GM12801 (cell line): ENCODE measurements around the gene PDE6C.

Experiments
- CTCF ChIP-seq: IDR thresholded peaks from one replicate; pipeline ENCODE4 v1.5.1; 2011; ENCODE audit warnings: control low read depth; ENCODE audit not compliant: insufficient read length; ENCODE audit errors: extremely low read depth

PDE6C gene

GRCh38 chr10:93707623-93708022, 95.3 kb downstream of the PDE6C start:
- TF ChIP-seq CTCF = no peak

GRCh38 chr10:93710333-93710909, 98.1 kb downstream of the PDE6C start:
- no peak for TF ChIP-seq CTCF

- TF ChIP-seq CTCF = no peak
Measured at GRCh38 chr10:93711891-93712290, 99.6 kb downstream of the PDE6C start.

- no peak for TF ChIP-seq CTCF
Measured at GRCh38 chr10:93712593-93712992, 100.3 kb downstream of the PDE6C start.

- no peak for TF ChIP-seq CTCF
Measured at GRCh38 chr10:93715345-93715744, 103.0 kb downstream of the PDE6C start.
